ENCODE measurements around the gene CLMN.

DNA sequence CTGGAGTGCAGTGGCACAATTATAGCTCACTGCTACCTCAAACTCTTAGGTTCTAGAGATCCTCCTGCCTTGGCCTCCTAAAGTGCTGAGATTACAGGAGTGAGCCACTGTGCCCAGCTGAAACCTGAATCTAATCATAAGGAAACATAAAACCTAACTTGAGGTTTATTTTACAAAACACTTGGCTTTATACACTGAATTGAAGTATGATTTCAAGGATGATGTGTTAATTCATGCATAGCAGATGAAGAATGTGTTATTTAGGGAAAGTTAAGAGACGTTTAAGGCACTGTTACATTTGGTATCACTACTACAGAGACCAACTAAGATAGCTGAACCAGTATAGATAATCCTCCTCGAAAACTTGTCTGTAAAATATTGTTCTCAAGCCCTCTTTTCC lies 168.8 kb downstream of the CLMN start:
- TF ChIP-seq, protein P1, sequence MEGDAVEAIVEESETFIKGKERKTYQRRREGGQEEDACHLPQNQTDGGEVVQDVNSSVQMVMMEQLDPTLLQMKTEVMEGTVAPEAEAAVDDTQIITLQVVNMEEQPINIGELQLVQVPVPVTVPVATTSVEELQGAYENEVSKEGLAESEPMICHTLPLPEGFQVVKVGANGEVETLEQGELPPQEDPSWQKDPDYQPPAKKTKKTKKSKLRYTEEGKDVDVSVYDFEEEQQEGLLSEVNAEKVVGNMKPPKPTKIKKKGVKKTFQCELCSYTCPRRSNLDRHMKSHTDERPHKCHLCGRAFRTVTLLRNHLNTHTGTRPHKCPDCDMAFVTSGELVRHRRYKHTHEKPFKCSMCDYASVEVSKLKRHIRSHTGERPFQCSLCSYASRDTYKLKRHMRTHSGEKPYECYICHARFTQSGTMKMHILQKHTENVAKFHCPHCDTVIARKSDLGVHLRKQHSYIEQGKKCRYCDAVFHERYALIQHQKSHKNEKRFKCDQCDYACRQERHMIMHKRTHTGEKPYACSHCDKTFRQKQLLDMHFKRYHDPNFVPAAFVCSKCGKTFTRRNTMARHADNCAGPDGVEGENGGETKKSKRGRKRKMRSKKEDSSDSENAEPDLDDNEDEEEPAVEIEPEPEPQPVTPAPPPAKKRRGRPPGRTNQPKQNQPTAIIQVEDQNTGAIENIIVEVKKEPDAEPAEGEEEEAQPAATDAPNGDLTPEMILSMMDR (IDR thresholded peaks at IDR 0.05; ENCODE audit: poor library complexity): no peak
- no peak for TF ChIP-seq EZH2 (IDR thresholded peaks at IDR 0.05; ENCODE audit: borderline replicate concordance)
- no peak for TF ChIP-seq EZH2phosphoT487 (IDR thresholded peaks at IDR 0.05; ENCODE audit: low read depth, severe bottlenecking, unreplicated experiment)
